HFF-Myc (cell line): ENCODE data around the gene STK16.

Experiments used
- DNase-seq: peaks from one replicate; pipeline ENCODE4 v3.0.0-alpha.2; 2011; ENCODE audit warnings: low read depth; ENCODE audit errors: extremely low read depth
- H3K4me3 ChIP-seq: replicated peaks from 2 replicates; pipeline ENCODE4 v1.5.1; 2011; ENCODE audit warnings: low read depth, mild to moderate bottlenecking, control low read depth, low read length
- TF ChIP-seq, protein P1 (sequence below): IDR thresholded peaks from 2 replicates; pipeline ENCODE4 v1.5.1; 2012; ENCODE audit warnings: mild to moderate bottlenecking, low read depth, low read length, control low read depth; ENCODE audit errors: missing control alignments

Gene STK16

DNA sequence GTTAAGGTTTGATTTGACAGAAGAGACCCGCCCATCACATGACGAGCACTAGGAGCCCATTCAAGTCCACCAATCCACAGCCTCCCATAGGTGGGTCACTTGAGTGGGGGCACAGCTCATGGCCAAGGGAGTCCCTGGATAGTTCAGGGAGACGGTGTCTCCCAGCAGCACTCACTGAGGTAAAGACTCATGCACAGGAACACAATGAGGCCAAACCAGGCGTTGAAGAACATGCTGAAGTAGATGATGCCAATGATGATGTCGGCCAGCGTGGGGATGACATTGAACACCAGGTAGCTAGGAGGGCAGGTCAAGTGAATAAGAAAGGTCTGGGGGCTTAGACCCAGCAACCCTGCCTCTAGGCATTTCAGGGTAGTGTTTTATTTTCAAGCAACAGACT lies 30.5 kb upstream of the STK16 start:
- DNase-seq = no peak
- no peak overlapping the region for H3K4me3 ChIP-seq
- TF ChIP-seq, protein P1, sequence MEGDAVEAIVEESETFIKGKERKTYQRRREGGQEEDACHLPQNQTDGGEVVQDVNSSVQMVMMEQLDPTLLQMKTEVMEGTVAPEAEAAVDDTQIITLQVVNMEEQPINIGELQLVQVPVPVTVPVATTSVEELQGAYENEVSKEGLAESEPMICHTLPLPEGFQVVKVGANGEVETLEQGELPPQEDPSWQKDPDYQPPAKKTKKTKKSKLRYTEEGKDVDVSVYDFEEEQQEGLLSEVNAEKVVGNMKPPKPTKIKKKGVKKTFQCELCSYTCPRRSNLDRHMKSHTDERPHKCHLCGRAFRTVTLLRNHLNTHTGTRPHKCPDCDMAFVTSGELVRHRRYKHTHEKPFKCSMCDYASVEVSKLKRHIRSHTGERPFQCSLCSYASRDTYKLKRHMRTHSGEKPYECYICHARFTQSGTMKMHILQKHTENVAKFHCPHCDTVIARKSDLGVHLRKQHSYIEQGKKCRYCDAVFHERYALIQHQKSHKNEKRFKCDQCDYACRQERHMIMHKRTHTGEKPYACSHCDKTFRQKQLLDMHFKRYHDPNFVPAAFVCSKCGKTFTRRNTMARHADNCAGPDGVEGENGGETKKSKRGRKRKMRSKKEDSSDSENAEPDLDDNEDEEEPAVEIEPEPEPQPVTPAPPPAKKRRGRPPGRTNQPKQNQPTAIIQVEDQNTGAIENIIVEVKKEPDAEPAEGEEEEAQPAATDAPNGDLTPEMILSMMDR = no peak

DNA sequence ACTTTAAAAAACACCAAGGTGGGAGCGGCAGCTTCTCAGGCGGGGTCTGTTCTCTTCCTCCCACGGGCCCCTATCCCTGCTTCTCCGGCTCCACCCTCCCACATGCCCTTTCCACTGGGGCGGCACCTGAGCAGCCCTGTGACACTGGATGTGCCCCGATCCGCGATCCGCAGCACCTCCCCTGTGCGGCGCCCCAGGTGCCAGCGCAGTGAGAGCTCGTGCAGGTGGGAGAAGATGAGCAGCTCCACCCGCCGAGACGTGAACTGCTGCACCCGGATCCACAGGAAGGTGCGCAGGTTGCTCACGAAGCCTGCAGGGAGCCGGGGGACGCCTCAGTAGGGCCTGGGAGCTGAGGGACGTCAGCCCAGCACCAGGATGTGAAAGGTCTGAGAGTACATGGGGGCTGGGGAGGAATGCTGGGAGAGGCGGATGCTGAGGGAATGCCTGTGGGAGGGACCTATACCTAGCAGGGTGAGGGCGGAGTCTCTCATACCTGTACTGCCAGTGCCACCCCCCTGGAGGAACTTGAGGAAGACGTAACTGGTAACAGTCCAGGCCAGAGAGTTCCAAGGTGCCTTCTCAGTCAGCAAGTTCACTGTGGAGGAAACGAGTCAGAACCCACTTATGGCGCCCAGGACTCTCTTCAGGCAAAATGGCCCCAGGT lies 29.3 kb upstream of the STK16 start:
- H3K4me3 ChIP-seq = no peak overlapping the region
- no peak for DNase-seq
- TF ChIP-seq, protein P1 = no peak

DNA sequence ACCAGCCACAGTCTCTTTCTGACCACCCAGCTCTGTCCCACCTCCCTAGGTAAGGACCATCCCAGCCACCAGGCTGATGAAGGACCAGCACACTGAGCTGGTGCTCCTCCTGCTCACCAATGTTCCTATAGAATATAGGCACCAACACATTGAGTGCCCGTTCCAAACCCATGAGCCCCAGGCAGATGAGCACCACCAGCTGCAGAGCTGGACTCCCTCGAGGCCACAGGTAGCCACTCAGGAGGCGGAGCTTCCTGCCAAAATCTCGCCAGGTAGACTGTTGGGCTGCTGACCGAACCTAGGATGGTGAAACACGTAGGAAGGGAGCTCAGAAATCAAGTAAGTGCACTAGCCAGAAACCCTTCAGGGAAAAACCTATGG lies 28.8 kb upstream of the STK16 start:
- DNase-seq = no peak
- TF ChIP-seq, protein P1 = no peak
- no peak overlapping the region for H3K4me3 ChIP-seq

DNA sequence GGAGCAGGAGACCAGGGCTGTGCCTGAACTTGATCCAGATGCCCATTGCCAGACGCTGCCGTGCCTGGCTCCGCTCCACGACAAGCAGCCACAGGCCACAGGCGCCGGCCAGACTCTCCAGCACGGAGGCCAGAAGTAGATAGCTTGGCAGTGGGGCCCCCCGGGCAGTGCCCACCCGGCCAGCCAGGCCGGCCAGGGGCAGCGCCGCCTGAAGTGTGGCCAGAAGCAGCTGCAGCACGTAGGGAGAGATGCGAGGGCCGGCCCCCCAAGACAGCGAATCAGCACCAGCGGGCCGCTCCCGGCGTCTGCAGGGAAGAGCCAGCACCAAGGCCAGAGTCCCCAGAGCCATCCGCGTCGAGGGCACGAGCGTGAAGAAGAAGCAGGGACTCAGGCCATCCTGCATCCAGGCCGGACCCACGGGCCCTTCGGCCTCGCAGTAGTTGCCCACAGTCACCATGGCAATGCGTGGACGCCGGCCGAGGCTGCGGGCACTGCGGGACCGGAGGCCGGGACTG lies 27.0 kb upstream of the STK16 start:
- TF ChIP-seq, protein P1 = no peak
- H3K4me3 ChIP-seq = peak overlapping the region; percentile 60
- DNase-seq = no peak

DNA sequence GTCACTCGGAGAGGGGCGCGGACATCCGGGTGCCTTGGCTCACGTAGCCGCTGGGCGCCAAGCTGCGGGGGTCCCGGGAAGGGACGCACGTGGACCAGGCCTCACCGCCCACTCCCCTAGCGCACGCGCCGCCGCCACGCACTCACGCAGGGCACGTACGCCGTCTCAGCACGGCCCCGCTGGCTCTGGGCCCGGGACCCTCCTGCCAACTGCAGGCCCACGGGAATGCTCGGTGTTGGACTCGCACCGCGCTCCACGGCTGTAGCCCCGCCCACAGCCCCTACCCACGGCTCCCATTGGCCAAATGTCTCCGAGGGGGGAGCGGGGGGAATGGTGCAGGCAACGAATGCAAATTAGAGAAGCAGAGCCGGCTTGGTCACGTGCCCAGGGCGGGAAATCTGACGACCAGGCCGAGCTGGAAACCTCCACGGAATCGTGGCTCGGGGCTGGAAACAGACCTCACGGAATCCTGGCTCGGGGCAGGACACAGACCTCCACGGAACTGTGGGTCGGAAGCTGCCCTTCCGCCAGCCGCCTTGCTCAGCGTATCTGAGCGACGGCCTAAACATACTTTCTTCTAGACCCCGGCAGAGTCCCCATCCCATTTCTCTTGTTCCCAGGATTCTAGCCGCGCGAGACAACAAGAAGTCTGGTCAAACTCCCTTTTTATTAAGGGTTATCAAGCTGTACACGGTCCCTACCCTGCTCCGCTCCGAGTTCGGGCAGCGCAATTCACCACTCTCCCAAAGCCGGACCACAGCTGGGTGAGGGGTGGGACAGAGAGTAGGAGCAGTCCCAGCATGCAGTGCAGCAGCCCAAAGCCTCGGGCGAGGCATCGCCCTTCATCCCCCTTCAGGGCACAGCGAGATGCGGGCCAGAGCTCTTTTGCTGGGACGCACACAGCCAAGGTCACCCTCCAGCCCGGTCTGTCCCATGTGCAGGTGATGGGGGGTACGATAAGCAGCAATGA lies 26.3 kb upstream of the STK16 start, which contains the start of gene ABCB6:
Gene ABCB6 (minus strand): TSS at position 227 of the 970 bp plus-strand sequence. CDS start 285 bp downstream, outside the sequence.
- DNase-seq = no peak
- H3K4me3 ChIP-seq = peak within 1 kb of the TSS; percentile 60
- TF ChIP-seq, protein P1 = no peak

DNA sequence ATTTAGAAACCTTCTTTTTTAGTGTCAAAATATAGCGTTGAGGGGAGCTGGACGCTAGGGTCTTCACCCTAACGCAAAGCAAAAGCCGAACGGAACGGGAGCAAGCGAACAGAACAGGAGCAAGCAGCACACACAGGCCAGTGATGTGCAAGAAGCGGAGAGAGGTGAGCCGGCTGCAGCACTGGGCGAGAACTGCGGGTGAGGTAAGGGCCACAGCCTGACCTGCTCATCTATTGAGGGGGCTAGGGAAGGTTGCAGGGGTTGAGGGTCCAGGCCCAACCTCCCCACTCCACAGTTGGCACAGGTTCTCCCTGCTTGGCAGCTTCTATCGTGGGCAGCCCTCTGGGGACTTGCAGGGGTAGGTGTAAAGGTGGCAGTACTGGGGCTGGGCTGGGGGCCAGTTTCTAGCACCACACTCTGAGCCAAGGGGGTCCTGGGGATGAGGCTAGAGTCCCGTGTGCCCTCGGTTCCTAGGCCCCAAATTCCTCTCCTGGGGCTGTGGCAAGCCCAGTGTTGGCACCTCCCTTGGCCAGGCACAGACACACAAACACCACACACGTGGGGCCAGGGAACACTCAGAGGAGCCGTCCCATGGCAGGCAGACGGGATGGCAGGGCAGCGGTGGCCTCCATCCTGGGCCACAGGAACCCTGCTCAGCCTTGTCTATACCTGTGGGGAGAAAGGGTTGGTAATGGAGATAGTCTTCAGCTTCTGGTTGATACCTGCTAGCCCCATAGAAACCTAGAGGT lies 25.3 kb upstream of the STK16 start:
- TF ChIP-seq, protein P1 = no peak
- H3K4me3 ChIP-seq = no peak overlapping the region

More for the DNA sequence above, 25.3 kb upstream of the STK16 start:
- DNase-seq = no peak
